SK-N-SH treated with all-trans-retinoic acid at 6 μM for 48 hours (cell line): ENCODE measurements around the gene HELZ.

Experiments used
- ARNTL ChIP-seq: fragments of 450-650 bp; formaldehyde crosslinking; IDR thresholded peaks from 2 replicates; pipeline ENCODE4 v1.5.0; 2020; ENCODE audit warnings: low read depth, mild to moderate bottlenecking, moderate library complexity, borderline replicate concordance
- CSDC2 ChIP-seq: fragments of 250-450 bp; sonication (Bioruptor Pico); IDR thresholded peaks from 2 replicates; pipeline ENCODE4 v1.5.0; 2020; ENCODE audit warnings: mild to moderate bottlenecking, moderate library complexity
- GLIS3 ChIP-seq: fragments of 250-450 bp; sonication (Bioruptor Pico); IDR thresholded peaks from 2 replicates; pipeline ENCODE4 v1.5.0; 2020; ENCODE audit warnings: mild to moderate bottlenecking, moderate library complexity
- RARB ChIP-seq: fragments of 250-450 bp; sonication (Bioruptor Pico); IDR thresholded peaks from 2 replicates; pipeline ENCODE4 v1.8.0; 2021; ENCODE audit warnings: mild to moderate bottlenecking, moderate library complexity
- TCF4 ChIP-seq: fragments of 250-450 bp; sonication (Bioruptor Pico); IDR thresholded peaks from 2 replicates; pipeline ENCODE4 v1.8.0; 2021; ENCODE audit warnings: mild to moderate bottlenecking, moderate library complexity, borderline replicate concordance
- TOX ChIP-seq: fragments of 250-450 bp; sonication (Bioruptor Pico); IDR thresholded peaks from 2 replicates; pipeline ENCODE4 v1.8.0; 2021; ENCODE audit warnings: mild to moderate bottlenecking, moderate library complexity, borderline replicate concordance
- TSHZ2 ChIP-seq: fragments of 250-450 bp; sonication (Bioruptor Pico); IDR thresholded peaks from 2 replicates; pipeline ENCODE4 v1.5.0; 2020; ENCODE audit warnings: mild to moderate bottlenecking, moderate library complexity
- ZC3H10 ChIP-seq: fragments of 250-450 bp; sonication (Bioruptor Pico); IDR thresholded peaks from 2 replicates; pipeline ENCODE4 v1.5.1; 2021; ENCODE audit warnings: mild to moderate bottlenecking, moderate library complexity
- ZFP3 ChIP-seq: fragments of 250-450 bp; sonication (Bioruptor Pico); IDR thresholded peaks from 2 replicates; pipeline ENCODE4 v1.5.0; 2020; ENCODE audit warnings: mild to moderate bottlenecking, moderate library complexity
- ZFP30 ChIP-seq: fragments of 450-650 bp; formaldehyde crosslinking; IDR thresholded peaks from 2 replicates; pipeline ENCODE4 v1.5.0; 2022; ENCODE audit warnings: mild to moderate bottlenecking, moderate library complexity
- ZNF70 ChIP-seq: fragments of 450-650 bp; formaldehyde crosslinking; IDR thresholded peaks from 2 replicates; pipeline ENCODE4 v1.5.0; 2020; ENCODE audit warnings: mild to moderate bottlenecking, moderate library complexity
- TF ChIP-seq, protein P1 (sequence below): fragments of 250-450 bp; sonication (Bioruptor Pico); IDR thresholded peaks from 2 replicates; pipeline ENCODE4 v1.8.0; 2020; ENCODE audit warnings: mild to moderate bottlenecking, moderate library complexity, borderline replicate concordance
- TF ChIP-seq, protein P2 (sequence below): fragments of 250-450 bp; sonication (Bioruptor Pico); IDR thresholded peaks from 2 replicates; pipeline ENCODE4 v1.8.0; 2021; ENCODE audit warnings: low read depth, mild to moderate bottlenecking, moderate library complexity, borderline replicate concordance

DNA sequence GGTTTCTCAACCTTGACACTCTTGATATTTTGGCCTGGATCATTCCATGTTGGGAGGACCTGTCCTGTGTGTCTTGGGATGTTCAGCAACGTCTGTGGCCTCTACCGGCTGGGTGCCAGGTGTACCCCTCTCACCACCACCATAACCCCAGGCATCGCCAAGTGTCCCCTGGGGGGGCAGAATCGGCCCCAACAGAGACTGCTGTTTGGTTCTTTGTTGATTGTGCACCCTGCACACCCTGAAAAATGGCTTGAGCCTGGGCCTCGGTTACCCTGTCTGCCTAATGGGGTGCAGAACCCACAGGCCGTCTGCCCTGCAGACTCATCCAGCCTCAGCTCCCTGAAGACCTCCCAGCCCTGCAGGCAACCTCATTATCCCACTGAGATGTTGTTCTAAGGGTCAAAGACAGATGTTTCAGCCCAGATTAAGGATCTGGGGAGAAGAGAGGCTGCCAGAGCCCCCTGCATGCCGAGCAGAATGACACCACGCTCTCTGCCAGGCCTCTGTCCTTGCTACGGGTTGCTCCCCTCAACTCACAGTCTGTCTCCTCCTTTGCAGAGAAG lies 191.5 kb downstream of the HELZ start:
- TF ChIP-seq RARB (CRISPR knock-in tag) (no peak), GLIS3 (CRISPR knock-in tag) (no peak), ZNF70 (CRISPR knock-in tag) (no peak), ARNTL (CRISPR knock-in tag) (no peak), TSHZ2 (CRISPR knock-in tag) (no peak), ZFP30 (CRISPR knock-in tag) (no peak), CSDC2 (CRISPR knock-in tag) (no peak), ZFP3 (no peak), TOX (CRISPR knock-in tag) (no peak), ZC3H10 (no peak), TCF4 (CRISPR knock-in tag) (no peak)
- TF ChIP-seq, protein P1, sequence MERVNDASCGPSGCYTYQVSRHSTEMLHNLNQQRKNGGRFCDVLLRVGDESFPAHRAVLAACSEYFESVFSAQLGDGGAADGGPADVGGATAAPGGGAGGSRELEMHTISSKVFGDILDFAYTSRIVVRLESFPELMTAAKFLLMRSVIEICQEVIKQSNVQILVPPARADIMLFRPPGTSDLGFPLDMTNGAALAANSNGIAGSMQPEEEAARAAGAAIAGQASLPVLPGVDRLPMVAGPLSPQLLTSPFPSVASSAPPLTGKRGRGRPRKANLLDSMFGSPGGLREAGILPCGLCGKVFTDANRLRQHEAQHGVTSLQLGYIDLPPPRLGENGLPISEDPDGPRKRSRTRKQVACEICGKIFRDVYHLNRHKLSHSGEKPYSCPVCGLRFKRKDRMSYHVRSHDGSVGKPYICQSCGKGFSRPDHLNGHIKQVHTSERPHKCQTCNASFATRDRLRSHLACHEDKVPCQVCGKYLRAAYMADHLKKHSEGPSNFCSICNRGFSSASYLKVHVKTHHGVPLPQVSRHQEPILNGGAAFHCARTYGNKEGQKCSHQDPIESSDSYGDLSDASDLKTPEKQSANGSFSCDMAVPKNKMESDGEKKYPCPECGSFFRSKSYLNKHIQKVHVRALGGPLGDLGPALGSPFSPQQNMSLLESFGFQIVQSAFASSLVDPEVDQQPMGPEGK: no peak
- TF ChIP-seq, protein P2, sequence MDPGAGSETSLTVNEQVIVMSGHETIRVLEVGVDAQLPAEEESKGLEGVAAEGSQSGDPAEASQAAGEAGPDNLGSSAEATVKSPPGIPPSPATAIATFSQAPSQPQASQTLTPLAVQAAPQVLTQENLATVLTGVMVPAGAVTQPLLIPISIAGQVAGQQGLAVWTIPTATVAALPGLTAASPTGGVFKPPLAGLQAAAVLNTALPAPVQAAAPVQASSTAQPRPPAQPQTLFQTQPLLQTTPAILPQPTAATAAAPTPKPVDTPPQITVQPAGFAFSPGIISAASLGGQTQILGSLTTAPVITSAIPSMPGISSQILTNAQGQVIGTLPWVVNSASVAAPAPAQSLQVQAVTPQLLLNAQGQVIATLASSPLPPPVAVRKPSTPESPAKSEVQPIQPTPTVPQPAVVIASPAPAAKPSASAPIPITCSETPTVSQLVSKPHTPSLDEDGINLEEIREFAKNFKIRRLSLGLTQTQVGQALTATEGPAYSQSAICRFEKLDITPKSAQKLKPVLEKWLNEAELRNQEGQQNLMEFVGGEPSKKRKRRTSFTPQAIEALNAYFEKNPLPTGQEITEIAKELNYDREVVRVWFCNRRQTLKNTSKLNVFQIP (CRISPR knock-in tag): no peak
